Measurements from ENCODE around the gene NLRP1. TPM values are rescaled to one million over a fixed set of nuclear protein-coding genes. Genes with fewer than 3 reads are reported as not detected.
A peak's percentile ranks its signal among the peaks of the same experiment; 100 is the strongest.

NLRP1 gene
- total and polyA plus RNA-seq, 9 of the 15 experiments (the other 6 are each of a cell fraction or from before 2014, with no cell fraction given), result 4.0 to 69.4 (median 27.7) TPM

DNA sequence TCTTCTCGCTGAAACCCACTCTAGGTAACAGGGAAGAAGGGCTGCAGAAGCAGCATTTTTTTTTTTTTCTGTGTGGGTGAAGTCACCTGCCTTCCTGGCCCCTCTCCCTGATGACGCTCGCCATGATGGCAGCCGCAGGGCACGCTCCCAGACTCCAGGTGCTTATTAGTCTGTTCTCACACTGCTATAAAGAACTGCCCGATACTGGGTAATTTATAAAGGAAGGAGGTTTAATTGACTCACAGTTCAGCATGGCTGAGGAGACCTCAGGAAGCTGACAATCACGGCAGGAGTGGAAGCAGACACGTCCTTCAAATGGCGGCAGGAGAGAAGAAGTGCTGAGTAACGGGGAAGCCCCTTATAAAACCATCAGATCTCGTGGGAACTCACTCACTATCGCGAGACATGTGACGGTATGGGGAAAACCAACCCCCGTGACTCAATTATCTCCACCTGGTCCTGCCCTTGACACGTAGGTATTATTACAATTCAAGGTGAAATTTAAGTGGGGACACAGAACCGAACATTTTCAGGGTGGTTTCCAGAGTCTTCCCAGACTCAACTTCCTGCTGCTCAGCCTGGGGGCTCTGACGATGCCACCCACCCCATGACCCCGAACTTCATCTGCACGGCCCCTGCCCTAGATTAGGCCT is 34.9 kb upstream of the NLRP1 start (continued):
- TF ChIP-seq, protein P1, sequence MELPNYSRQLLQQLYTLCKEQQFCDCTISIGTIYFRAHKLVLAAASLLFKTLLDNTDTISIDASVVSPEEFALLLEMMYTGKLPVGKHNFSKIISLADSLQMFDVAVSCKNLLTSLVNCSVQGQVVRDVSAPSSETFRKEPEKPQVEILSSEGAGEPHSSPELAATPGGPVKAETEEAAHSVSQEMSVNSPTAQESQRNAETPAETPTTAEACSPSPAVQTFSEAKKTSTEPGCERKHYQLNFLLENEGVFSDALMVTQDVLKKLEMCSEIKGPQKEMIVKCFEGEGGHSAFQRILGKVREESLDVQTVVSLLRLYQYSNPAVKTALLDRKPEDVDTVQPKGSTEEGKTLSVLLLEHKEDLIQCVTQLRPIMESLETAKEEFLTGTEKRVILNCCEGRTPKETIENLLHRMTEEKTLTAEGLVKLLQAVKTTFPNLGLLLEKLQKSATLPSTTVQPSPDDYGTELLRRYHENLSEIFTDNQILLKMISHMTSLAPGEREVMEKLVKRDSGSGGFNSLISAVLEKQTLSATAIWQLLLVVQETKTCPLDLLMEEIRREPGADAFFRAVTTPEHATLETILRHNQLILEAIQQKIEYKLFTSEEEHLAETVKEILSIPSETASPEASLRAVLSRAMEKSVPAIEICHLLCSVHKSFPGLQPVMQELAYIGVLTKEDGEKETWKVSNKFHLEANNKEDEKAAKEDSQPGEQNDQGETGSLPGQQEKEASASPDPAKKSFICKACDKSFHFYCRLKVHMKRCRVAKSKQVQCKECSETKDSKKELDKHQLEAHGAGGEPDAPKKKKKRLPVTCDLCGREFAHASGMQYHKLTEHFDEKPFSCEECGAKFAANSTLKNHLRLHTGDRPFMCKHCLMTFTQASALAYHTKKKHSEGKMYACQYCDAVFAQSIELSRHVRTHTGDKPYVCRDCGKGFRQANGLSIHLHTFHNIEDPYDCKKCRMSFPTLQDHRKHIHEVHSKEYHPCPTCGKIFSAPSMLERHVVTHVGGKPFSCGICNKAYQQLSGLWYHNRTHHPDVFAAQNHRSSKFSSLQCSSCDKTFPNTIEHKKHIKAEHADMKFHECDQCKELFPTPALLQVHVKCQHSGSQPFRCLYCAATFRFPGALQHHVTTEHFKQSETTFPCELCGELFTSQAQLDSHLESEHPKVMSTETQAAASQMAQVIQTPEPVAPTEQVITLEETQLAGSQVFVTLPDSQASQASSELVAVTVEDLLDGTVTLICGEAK (IDR thresholded peaks at IDR 0.05), result 0 out of 2 replicates have a peak, but pooled peaks have one; percentile 5
- TF ChIP-seq, protein P1 (CRISPR knock-in tag; IDR thresholded peaks at IDR 0.05), result no peak
- TF ChIP-seq SMARCC2 (IDR thresholded peaks at IDR 0.05; ENCODE audit: low read depth) (no peak), HDGF (IDR thresholded peaks at IDR 0.05) (no peak), ATF1 (CRISPR knock-in tag; IDR thresholded peaks at IDR 0.05) (no peak), ATF1 (tag; IDR thresholded peaks at IDR 0.05) (peak; percentile 78), SMC3 (conservative IDR thresholded peaks at IDR 0.05; ENCODE audit: insufficient read depth, low read depth, low read length) (no peak), NFYB (IDR thresholded peaks at IDR 0.05; ENCODE audit: extremely low read depth, insufficient read length) (no peak), ZC3H4 (CRISPR knock-in tag; IDR thresholded peaks at IDR 0.05; ENCODE audit: borderline replicate concordance) (no peak), C11orf30 (IDR thresholded peaks at IDR 0.05; ENCODE audit: low read depth) (peak; percentile 88), ETV1 (tag; conservative IDR thresholded peaks at IDR 0.05; ENCODE audit: low read depth) (no peak), NR2F6 (CRISPR knock-in tag; IDR thresholded peaks at IDR 0.05) (no peak), POLR2G (IDR thresholded peaks at IDR 0.05; ENCODE audit: low read depth, low read length) (peak; percentile 76), HSF4 (CRISPR knock-in tag; IDR thresholded peaks at IDR 0.05; ENCODE audit: borderline replicate concordance) (no peak), BMI1 (IDR thresholded peaks at IDR 0.05; ENCODE audit: low read length) (no peak), SAFB2 (IDR thresholded peaks at IDR 0.05; ENCODE audit: borderline replicate concordance, low read depth, low read length, severe bottlenecking) (no peak), NFRKB (IDR thresholded peaks at IDR 0.05; ENCODE audit: low read depth) (peak; percentile 90), CREM (IDR thresholded peaks at IDR 0.05; ENCODE audit: low read depth) (peak; percentile 45)
- TF ChIP-seq, protein P2, sequence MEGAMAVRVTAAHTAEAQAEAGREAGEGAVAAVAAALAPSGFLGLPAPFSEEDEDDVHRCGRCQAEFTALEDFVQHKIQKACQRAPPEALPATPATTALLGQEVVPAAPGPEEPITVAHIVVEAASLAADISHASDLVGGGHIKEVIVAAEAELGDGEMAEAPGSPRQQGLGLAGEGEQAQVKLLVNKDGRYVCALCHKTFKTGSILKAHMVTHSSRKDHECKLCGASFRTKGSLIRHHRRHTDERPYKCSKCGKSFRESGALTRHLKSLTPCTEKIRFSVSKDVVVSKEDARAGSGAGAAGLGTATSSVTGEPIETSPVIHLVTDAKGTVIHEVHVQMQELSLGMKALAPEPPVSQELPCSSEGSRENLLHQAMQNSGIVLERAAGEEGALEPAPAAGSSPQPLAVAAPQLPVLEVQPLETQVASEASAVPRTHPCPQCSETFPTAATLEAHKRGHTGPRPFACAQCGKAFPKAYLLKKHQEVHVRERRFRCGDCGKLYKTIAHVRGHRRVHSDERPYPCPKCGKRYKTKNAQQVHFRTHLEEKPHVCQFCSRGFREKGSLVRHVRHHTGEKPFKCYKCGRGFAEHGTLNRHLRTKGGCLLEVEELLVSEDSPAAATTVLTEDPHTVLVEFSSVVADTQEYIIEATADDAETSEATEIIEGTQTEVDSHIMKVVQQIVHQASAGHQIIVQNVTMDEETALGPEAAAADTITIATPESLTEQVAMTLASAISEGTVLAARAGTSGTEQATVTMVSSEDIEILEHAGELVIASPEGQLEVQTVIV (CRISPR knock-in tag; IDR thresholded peaks at IDR 0.05; ENCODE audit: borderline replicate concordance), result no peak

Data from K562 (cell line).